ENCODE results near the gene PALD1.
A peak's percentile ranks its signal among the peaks of the same experiment; 100 is the strongest.

PALD1 gene

GRCh38 chr10:70458329-70459060 is 20.1 kb upstream of the PALD1 start:
- peak; percentile 61 to 74 for DNase-seq

GRCh38 chr10:70459061-70459773 is 19.4 kb upstream of the PALD1 start:
- DNase-seq = no peak

GRCh38 chr10:70459774-70460490 is 18.6 kb upstream of the PALD1 start:
- DNase-seq = no peak

GRCh38 chr10:70461397-70462348 is 16.9 kb upstream of the PALD1 start:
- DNase-seq = peak; percentile 43 to 46

- no peak for DNase-seq
Observed at GRCh38 chr10:70462349-70462984, 16.1 kb upstream of the PALD1 start.

GRCh38 chr10:70465278-70465677 is 13.3 kb upstream of the PALD1 start:
- DNase-seq = no peak

GRCh38 chr10:70465832-70466231 is 12.7 kb upstream of the PALD1 start:
- DNase-seq = no peak

GRCh38 chr10:70466951-70467350 is 11.6 kb upstream of the PALD1 start:
- DNase-seq = no peak

GRCh38 chr10:70472799-70473454 is 5.6 kb upstream of the PALD1 start:
- DNase-seq = no peak

- no peak for DNase-seq
Observed at GRCh38 chr10:70474780-70475179, 3.8 kb upstream of the PALD1 start.

GRCh38 chr10:70475661-70476060 is 2.9 kb upstream of the PALD1 start:
- no peak for DNase-seq

- no peak for DNase-seq
Observed at GRCh38 chr10:70476249-70477035, 2.1 kb upstream of the PALD1 start.

- peak; percentile 70 to 93 for DNase-seq
Observed at GRCh38 chr10:70477661-70478162, 855 bp upstream of the PALD1 start.

GRCh38 chr10:70479165-70479581 is 606 bp downstream of the PALD1 start:
- no peak for DNase-seq

GRCh38 chr10:70479626-70480238 is 1.2 kb downstream of the PALD1 start:
- DNase-seq = no peak

- peak in 1 of 2 experiments; percentile 67 for DNase-seq
Observed at GRCh38 chr10:70480239-70480861, 1.8 kb downstream of the PALD1 start.

- DNase-seq = no peak
Observed at GRCh38 chr10:70481105-70481504, 2.5 kb downstream of the PALD1 start.

- DNase-seq = no peak
Observed at GRCh38 chr10:70481831-70482530, 3.4 kb downstream of the PALD1 start.
